HepG2 (cell line): ENCODE results near the gene PRICKLE2. TPM values are rescaled to one million over a fixed set of nuclear protein-coding genes. Genes with fewer than 3 reads are reported as not detected.

Experiments
- ATAC-seq: fragments of 200-7000 bp; cut with Tn5 transposase; 3 replicates; pipeline ENCODE4 v1.9.1; 2020; ENCODE audit warnings: mild to moderate bottlenecking, moderate library complexity
- BruUV-seq: library from RNA; stranded (reverse); fragments of 400-500 nt; replicated peaks from 2 replicates; lab custom pipeline; 2021; lab: Mats Ljungman, UMichigan
- CTCF ChIA-PET: fragments of 300-600 bp; formaldehyde crosslinking; extraction: SDS; loops from one replicate; lab custom pipeline; 2021; ENCODE audit warnings: low total read pairs, inconsistent platforms, low intra/inter-chr PET ratio; lab: Yijun Ruan, JAX
- POLR2A ChIA-PET: fragments of 350-600 bp; sonication (Branson Sonifier 250); formaldehyde crosslinking; loops from one replicate; lab custom pipeline; 2020; ENCODE audit warnings: antibody characterized with exemption, inconsistent platforms; lab: Yijun Ruan, JAX
- DNase-seq: peaks from one replicate; pipeline ENCODE4 v3.0.0-alpha.2; 2015; ENCODE audit warnings: low spot score
- FAIRE-seq: peaks from 3 replicates; lab custom pipeline; 2011; peaks lifted over from hg19 to GRCh38; lab: Jason Lieb, UNC
- H2AFZ ChIP-seq: one replicate; pipeline ENCODE4 v1.6.1; 2011; ENCODE audit warnings: low read length, inconsistent platforms
- H3K27ac ChIP-seq: fragments of 300-600 bp; 3 replicates; pipeline ENCODE4 v1.8.0; 2011; ENCODE audit warnings: mixed run types, mild to moderate bottlenecking, mixed read lengths, low read length, inconsistent platforms; ENCODE audit not compliant: insufficient read depth; ENCODE audit errors: extremely low read length
- H3K27me3 ChIP-seq, 2 experiments: fragments of 200-600 bp in 1 of 2; 2 replicates in 1 of 2; 3 replicates in 1 of 2; pipeline versions ENCODE4 v1.6.0 to v1.8.0; 2011; ENCODE audit warnings: low read length in 2 of 2, mild to moderate bottlenecking in 2 of 2, moderate library complexity in 2 of 2, inconsistent platforms in 1 of 2; ENCODE audit not compliant: insufficient read depth in 2 of 2, control insufficient read depth in 1 of 2
- H3K36me3 ChIP-seq, 2 experiments: fragments of 200-600 bp in 1 of 2; replicated peaks in 1 of 2; 2 replicates in 1 of 2; 3 replicates in 1 of 2; pipeline versions ENCODE4 v1.5.1 to v1.8.0; 2011; ENCODE audit warnings: low read length in 2 of 2, inconsistent platforms in 1 of 2; ENCODE audit not compliant: insufficient read depth in 2 of 2, control insufficient read depth in 1 of 2
- H3K4me1 ChIP-seq: 2 replicates; pipeline ENCODE4 v1.5.1; 2012; ENCODE audit warnings: low read length, inconsistent platforms; ENCODE audit not compliant: insufficient read depth
- H3K4me2 ChIP-seq: 2 replicates; pipeline ENCODE4 v1.6.0; 2011; ENCODE audit warnings: low read depth, low read length, inconsistent platforms
- H3K4me3 ChIP-seq, 3 experiments: fragments of 200-600 bp in 1 of 3; sonication (generic), shearing (Covaris generic) in 1 of 3; replicated peaks in 1 of 3; 2 replicates each; pipeline ENCODE4 v1.5.1; 2011 to 2016; ENCODE audit warnings: low read length in 3 of 3, inconsistent platforms in 2 of 3, low read depth in 2 of 3, mild to moderate bottlenecking in 2 of 3, control low read depth in 1 of 3, mixed read lengths in 1 of 3; ENCODE audit not compliant: insufficient read depth in 1 of 3
- H3K79me2 ChIP-seq: one replicate; pipeline ENCODE4 v1.6.1; 2011; ENCODE audit warnings: low read length, inconsistent platforms; ENCODE audit not compliant: insufficient read depth
- H3K9ac ChIP-seq: 2 replicates; pipeline ENCODE4 v1.6.0; 2011; ENCODE audit warnings: mild to moderate bottlenecking, low read depth, low read length, inconsistent platforms; ENCODE audit not compliant: insufficient read depth
- H3K9me3 ChIP-seq: 2 replicates; pipeline ENCODE4 v1.5.1; 2012; ENCODE audit warnings: mild to moderate bottlenecking, low read length
- H4K20me1 ChIP-seq: 2 replicates; pipeline ENCODE4 v1.6.0; 2011; ENCODE audit warnings: inconsistent platforms, mild to moderate bottlenecking, low read length, moderate library complexity; ENCODE audit not compliant: insufficient read depth
- HHEX ChIP-seq: IDR thresholded peaks from 2 replicates; pipeline ENCODE4 v1.6.1; 2016; ENCODE audit warnings: control low read depth
- HIVEP1 ChIP-seq: sonication (generic); formaldehyde crosslinking; IDR thresholded peaks from 2 replicates; pipeline ENCODE4 v1.4.0; 2020; ENCODE audit warnings: mild to moderate bottlenecking, missing genetic modification reagents
- HMG20B ChIP-seq: conservative IDR thresholded peaks from 2 replicates; pipeline ENCODE4 v1.6.1; 2016; ENCODE audit warnings: missing genetic modification reagents, missing compliant biosample characterization
- MAFF ChIP-seq: IDR thresholded peaks from 2 replicates; pipeline ENCODE4 v1.6.1; 2011; ENCODE audit warnings: low read depth, low read length, improper control_type of control experiment
- MAFK ChIP-seq, 2 experiments: IDR thresholded peaks in 1 of 2; conservative IDR thresholded peaks in 1 of 2; 2 replicates each; pipeline ENCODE4 v1.6.1; 2011; ENCODE audit warnings: improper control_type of control experiment in 2 of 2, low read length in 2 of 2
- MIXL1 ChIP-seq: IDR thresholded peaks from 2 replicates; pipeline ENCODE4 v1.6.1; 2016
- MTF2 ChIP-seq: sonication (generic); formaldehyde crosslinking; IDR thresholded peaks from 2 replicates; pipeline ENCODE4 v1.5.0; 2020; ENCODE audit warnings: missing genetic modification reagents, borderline replicate concordance
- POLR2G ChIP-seq: fragments of 200-400 bp; formaldehyde crosslinking; IDR thresholded peaks from 2 replicates; pipeline ENCODE4 v1.6.1; 2018; ENCODE audit warnings: mild to moderate bottlenecking, low read depth, low read length, moderate library complexity
- TAF15 ChIP-seq: fragments of 200-400 bp; formaldehyde crosslinking; IDR thresholded peaks from one replicate; pipeline ENCODE4 v1.6.1; 2018; ENCODE audit warnings: mild to moderate bottlenecking, low read depth, low read length; ENCODE audit not compliant: poor library complexity, severe bottlenecking
- ZKSCAN1 ChIP-seq: fragments of 150-350 bp; IDR thresholded peaks from 2 replicates; pipeline ENCODE4 v1.6.1; 2014; ENCODE audit warnings: low read length
- ZNF350 ChIP-seq: sonication (generic); formaldehyde crosslinking; IDR thresholded peaks from 2 replicates; pipeline ENCODE4 v1.4.0; 2020; ENCODE audit warnings: mild to moderate bottlenecking, low read depth, missing genetic modification reagents, borderline replicate concordance
- ZNF761 ChIP-seq: sonication (generic); formaldehyde crosslinking; conservative IDR thresholded peaks from 2 replicates; pipeline ENCODE4 v1.4.0; 2020; ENCODE audit warnings: mild to moderate bottlenecking, missing genetic modification reagents
- WGBS: methylation state at CpG from one replicate; pipeline ENCODE4 v1.1.6; 2017; ENCODE audit warnings: low lambda C conversion rate; 5-methylcytosine and 5-hydroxymethylcytosine counted together
- in situ Hi-C: cut with HindIII; loops from 2 replicates; pipeline ENCODE4 v1.10.0; 2017; ENCODE audit warnings: low pct_unique_long_range_greater_than_20kb; ENCODE audit not compliant: extremely low pct_ligation_motif_present
- intact Hi-C: fragments of 100-400 bp; cut with micrococcal nuclease; formaldehyde crosslinking; loops from one replicate; pipeline ENCODE4 v1.10.0; 2022; ENCODE audit not compliant: unreplicated experiment
- polyA plus RNA-seq, 8 experiments: library from polyadenylated mRNA; depleted of rRNA in 3 of 8; stranded (reverse) in 7 of 8; unstranded in 1 of 8; fragments of >200 nt; fragmentation: Illumina TruSeq in 4 of 8; extraction: Trizol in 4 of 8; gene quantifications; 2 replicates each; pipeline versions ENCODE4 v1.2.1 to v1.2.3, GENCODE V29; 2011 to 2016; ENCODE audit warnings: low read depth in 4 of 8, missing spikeins in 1 of 8, mixed read lengths in 1 of 8; ENCODE audit not compliant: insufficient read depth in 1 of 8
- total RNA-seq, 5 experiments: library from RNA; depleted of rRNA; stranded (reverse); fragments of >200 nt; fragmentation: Illumina TruSeq; extraction: Trizol; gene quantifications; 2 replicates each; pipeline ENCODE4 v1.2.3, GENCODE V29; 2016; ENCODE audit warnings: low read depth in 1 of 5
- TF ChIP-seq, protein P1 (sequence below): sonication (generic); formaldehyde crosslinking; conservative IDR thresholded peaks from 2 replicates; pipeline ENCODE4 v1.4.0; 2020; ENCODE audit warnings: missing genetic modification reagents

Gene PRICKLE2
- total and polyA plus RNA-seq, 2 of the 13 experiments (the other 11 are each of a cell fraction or from before 2014, with no cell fraction given) = 0.01 to 0.07 TPM

- FAIRE-seq (no peak), ATAC-seq (no peak), DNase-seq (no peak)
- TF ChIP-seq ZNF761 (CRISPR knock-in tag) (no peak), ZNF350 (CRISPR knock-in tag) (no peak), MAFK (conservative IDR thresholded peaks at IDR 0.05 in 1 of 2, IDR thresholded peaks at IDR 0.05 in 1 of 2; ENCODE audit: low read length in 2 of 2) (peak; percentile 61 to 82), ZKSCAN1 (no peak), MTF2 (CRISPR knock-in tag) (no peak), POLR2G (no peak), TAF15 (no peak), HHEX (CRISPR knock-in tag) (no peak), HIVEP1 (CRISPR knock-in tag) (no peak), HMG20B (CRISPR knock-in tag) (no peak), MAFF (peak; percentile 66), MIXL1 (CRISPR knock-in tag) (no peak)
- TF ChIP-seq, protein P1, sequence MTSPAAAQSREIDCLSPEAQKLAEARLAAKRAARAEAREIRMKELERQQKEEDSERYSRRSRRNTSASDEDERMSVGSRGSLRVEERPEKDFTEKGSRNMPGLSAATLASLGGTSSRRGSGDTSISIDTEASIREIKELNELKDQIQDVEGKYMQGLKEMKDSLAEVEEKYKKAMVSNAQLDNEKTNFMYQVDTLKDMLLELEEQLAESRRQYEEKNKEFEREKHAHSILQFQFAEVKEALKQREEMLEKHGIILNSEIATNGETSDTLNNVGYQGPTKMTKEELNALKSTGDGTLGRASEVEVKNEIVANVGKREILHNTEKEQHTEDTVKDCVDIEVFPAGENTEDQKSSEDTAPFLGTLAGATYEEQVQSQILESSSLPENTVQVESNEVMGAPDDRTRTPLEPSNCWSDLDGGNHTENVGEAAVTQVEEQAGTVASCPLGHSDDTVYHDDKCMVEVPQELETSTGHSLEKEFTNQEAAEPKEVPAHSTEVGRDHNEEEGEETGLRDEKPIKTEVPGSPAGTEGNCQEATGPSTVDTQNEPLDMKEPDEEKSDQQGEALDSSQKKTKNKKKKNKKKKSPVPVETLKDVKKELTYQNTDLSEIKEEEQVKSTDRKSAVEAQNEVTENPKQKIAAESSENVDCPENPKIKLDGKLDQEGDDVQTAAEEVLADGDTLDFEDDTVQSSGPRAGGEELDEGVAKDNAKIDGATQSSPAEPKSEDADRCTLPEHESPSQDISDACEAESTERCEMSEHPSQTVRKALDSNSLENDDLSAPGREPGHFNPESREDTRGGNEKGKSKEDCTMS (CRISPR knock-in tag) = no peak
- no peaks in the 10 kb centered on the region for H3K36me3 ChIP-seq
- ChIA-PET CTCF (no interaction called here), POLR2A (no interaction called here)
- WGBS = 47% methylated on average over 8 of the region's 10 CpGs
- no peak overlapping the region for H3K4me3 ChIP-seq
- H3K4me2 ChIP-seq = no peak overlapping the region
- in situ Hi-C loops = no loop called here
- no peak overlapping the region for H3K27ac ChIP-seq
- H3K9me3 ChIP-seq = no peaks in the 10 kb centered on the region
- no peaks in the 10 kb centered on the region for H4K20me1 ChIP-seq
- H2AFZ ChIP-seq = no peak overlapping the region
- BruUV-seq = no TSS peak
- H3K27me3 ChIP-seq = no peaks in the 10 kb centered on the region
- H3K4me1 ChIP-seq = no peaks in the 10 kb centered on the region
- H3K79me2 ChIP-seq = no peaks in the 10 kb centered on the region
- intact Hi-C loops = no loop called here
- H3K9ac ChIP-seq = no peak overlapping the region
Measured at GRCh38 chr3:64067506-64068346, 157.5 kb downstream of the PRICKLE2 start.
